Bone marrow (tissue), 2 donors: ENCODE data around the gene ANKRD35.
"Not testable (repeated sequence)": the region's sequence is repeated elsewhere in the genome, so short reads cannot be mapped to it uniquely, and the experiment has no call there.

Experiments used
- DNase-seq, 2 donors: peaks; one replicate each; lab custom pipeline; 2025; lab: John Stamatoyannopoulos, UW

The ANKRD35 gene, protein sequence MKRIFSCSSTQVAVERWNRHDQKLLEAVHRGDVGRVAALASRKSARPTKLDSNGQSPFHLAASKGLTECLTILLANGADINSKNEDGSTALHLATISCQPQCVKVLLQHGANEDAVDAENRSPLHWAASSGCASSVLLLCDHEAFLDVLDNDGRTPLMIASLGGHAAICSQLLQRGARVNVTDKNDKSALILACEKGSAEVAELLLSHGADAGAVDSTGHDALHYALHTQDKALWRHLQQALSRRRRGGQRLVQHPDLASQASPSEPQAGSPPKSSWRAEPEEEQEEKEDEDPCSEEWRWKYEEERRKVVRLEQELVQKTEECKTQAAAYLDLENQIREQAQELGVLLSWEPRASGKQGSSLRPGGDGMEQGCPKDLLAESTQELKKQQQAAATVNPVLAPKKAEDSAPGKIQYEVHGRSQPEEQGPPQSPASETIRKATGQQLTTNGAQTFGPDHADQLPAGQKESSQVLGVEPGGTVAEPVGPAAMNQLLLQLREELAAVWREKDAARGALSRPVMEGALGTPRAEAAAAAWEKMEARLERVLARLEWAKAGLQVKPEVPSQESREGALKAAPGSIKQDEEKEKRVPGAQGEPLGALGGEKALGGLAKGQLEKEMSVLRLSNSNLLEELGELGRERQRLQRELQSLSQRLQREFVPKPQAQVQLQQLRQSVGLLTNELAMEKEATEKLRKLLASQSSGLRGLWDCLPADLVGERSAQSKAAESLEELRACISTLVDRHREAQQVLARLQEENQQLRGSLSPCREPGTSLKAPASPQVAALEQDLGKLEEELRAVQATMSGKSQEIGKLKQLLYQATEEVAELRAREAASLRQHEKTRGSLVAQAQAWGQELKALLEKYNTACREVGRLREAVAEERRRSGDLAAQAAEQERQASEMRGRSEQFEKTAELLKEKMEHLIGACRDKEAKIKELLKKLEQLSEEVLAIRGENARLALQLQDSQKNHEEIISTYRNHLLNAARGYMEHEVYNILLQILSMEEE

DNA sequence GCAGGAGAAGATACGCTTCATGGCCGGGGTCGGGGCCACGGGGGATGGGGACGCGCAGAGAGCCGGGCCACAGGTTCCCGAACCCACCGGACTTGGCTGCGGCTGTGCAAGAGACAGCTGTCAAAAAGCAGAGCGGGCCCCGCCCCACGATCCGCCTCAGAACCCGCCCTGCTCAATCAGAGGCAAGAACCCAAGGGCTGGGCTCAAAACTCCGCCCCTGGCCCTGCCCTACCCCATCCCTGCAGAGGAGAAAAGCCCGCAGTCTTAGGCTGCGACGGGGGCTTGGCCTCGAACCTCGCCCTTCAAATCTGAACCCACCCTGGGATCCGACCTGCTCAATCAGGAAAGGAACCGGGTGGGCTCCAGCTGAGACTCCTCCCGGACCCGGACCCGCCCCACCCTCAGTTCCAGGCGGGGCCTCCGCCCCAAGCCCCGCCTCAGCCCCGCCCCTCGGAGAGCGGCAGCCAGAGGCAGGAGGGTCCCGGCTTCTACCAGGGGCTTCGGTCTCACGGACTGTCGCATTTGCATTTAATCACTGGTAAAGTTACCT lies at the start of gene ANKRD35:
TSS of gene ANKRD35 (minus strand) at position 129 of the 550 bp plus-strand sequence. CDS start at position 21, 108 bp downstream.
- DNase-seq = peak; percentile 55 to 67

DNA sequence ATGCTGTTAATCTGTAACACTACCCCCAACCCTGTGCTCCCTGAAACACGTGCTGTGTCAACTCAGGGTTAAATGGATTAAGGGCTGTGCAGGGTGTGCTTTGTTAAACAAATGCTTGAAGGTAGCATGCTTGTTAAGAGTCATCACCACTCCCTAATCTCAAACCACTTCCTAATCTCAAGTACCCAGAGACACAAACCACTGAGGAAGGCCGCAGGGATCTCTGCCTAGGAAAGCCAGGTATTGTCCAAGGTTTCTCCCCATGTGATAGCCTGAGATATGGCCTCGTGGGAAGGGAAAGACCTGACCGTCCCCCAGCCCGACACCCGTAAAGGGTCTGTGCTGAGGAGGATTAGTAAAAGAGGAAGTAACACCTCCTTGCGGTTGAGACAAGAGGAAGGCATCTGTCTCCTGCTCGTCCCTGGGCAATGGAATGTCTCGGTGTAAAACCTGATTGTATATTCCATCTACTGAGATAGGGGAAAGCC lies 46.9 kb upstream of the ANKRD35 start:
- DNase-seq = peak in 1 of 2 donors; percentile 68

DNA sequence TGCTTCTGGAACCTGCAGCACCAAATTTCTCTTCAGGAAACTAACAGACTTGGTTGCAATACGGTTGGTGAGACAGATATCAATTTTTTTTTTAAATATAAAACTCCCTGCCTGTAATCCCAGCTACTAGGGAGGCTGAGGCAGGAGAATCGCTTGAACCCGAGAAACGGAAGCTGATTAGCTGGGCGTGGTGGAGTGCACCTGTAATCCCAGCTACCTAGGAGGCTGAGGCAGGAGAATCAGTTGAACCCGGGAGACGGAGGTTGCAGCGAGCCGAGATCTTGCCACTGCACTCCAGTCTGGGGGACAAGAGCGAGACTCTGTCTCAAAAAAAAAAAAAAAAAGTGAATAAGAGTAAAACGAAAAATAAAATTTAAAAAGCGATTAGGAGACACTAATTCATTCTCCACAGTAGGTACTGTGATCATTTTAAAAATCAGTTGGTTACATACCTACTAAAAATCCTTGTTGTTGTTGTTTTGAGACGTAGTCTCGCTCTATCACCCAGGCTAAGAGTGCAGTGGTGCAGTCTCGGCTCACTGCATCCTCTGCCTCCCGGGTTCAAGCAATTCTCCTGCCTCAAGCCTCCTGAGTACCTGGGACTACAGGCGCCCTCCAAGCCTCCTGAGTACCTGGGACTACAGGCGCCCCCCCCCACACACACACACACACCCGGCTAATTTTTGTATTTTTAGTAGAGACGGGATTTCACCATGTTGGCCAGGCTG lies 42.4 kb upstream of the ANKRD35 start:
- no peak for DNase-seq

DNA sequence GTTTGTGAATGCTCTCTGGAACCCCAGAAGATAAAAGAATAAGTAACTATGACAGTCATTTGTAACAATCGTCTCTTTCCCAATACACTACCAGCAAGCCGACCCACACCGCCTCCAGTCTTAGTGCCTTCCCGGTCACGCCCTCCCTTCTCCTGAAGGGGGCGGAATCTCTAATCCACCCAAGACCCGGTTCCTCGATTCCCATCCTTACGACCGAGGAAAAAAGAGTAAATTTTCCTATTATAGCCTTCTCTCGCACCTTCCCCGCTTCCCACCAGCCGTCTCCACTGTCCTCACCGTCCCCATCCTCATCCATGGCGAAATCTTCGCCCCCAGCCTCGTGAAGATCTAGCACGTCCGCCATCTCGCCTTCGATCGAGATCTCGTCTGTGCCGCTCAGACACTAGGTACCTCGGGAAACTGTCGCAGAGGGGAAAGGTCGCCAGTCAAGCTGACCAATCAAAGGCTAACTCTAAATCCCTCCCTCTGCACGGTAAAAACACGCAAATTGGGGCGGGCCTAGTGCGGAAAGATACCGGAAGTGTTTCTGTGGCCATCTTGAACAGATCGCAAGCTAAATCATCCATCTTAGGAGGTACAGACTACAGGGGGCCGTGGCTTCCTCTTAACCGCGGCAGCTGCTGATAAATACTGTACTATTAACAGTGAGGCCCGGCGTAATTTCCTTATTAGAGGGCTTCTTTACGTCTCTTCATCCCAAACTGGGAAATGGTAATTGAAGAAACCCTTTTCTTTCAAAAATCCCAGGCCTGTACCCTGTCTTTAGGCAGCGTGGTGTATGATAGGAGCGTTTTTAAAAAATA lies 41.6 kb upstream of the ANKRD35 start, which contains the start of gene RBM8A:
TSS of gene RBM8A (minus strand) at position 422 of the 824 bp plus-strand sequence. CDS start at position 364, 58 bp downstream.
- peak; percentile 89 to 99 for DNase-seq

DNA sequence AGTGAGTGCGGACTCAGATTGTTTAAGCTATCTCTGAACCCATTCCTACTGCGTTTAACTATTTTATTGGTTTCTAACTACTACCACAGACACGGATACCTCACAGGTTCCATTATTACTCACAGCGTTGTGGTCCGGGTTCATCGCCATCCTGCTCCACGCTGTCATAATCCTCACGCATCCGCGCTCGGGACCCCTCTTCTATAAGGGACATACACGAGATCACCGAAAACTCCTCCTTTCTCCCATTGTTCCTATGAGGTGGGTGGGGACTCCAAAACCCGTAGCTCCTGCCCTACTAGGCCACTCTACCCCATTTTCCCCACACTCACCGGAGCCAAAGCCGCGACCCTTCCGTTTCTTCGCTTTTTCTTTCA lies 41.0 kb upstream of the ANKRD35 start:
- DNase-seq = peak in 1 of 2 donors; percentile 36

DNA sequence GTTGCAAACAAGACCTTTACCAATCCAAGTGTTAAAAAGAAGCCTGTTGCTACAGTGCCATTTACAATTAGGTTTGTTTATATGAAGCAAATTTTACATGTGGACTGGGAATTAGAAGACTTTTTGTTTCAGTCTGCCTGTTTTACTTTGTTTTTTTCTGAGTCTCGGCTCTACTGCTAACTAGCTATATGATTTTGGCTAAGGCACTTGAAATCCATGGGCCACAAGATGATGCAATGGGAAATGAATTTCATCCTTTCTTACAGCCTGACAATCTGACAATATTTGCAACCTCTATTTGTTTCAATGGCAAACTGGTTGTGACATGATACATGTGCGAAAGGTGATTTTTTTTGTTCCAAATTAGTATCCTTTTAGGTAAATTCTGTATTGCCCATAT lies 36.6 kb upstream of the ANKRD35 start:
- DNase-seq = no peak

DNA sequence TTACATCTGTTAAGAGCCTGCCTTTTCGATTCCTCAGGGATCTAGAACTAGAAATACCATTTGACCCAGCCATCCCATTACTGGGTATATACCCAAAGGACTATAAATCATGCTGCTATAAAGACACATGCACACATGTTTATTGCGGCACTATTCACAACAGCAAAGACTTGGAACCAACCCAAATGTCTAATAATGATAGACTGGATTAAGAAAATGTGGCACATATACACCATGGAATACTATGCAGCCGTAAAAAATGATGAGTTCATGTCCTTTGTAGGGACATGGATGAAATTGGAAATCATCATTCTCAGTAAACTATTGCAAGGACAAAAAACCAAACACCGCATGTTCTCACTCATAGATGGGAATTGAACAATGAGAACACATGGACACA lies 34.6 kb upstream of the ANKRD35 start:
- not testable (repeated sequence) for DNase-seq

DNA sequence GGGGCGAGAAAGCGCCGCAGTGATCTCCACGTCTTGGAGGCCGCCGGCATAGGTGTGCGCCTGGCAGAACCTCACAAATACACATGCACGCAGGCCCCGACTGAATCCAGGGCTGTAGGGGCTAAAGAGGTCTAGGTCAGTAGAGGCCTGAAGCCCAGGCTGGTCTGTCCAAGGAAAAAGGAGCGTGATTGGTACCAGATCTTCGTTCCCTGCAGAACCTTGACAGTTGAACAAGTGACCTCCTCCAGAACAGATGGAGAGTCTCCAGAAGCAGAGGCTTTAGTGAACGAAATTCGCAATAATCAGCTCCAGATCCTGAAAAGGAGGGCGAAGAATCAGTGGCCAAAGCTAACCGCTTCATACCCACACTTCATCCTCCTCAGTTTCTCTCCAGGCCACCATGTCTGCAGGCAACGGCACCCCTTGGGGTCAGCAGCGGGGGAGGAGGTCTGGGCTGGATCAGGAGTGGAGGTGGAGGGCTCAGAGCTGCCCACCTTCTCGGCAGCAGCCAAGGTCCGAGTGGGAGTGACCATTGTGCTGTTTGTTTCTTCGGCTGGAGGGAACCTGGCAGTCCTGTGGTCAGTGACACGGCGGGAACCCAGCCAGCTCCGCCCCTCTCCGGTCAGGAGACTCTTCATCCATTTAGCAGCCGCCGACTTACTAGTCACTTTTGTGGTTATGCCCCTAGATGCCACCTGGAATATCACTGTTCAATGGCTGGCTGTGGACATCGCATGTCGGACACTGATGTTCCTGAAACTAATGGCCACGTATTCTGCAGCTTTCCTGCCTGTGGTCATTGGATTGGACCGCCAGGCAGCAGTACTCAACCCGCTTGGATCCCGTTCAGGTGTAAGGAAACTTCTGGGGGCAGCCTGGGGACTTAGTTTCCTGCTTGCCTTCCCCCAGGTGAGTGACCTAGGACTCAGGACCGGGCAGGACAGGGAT lies 33.6 kb upstream of the ANKRD35 start:
- DNase-seq = no peak

DNA sequence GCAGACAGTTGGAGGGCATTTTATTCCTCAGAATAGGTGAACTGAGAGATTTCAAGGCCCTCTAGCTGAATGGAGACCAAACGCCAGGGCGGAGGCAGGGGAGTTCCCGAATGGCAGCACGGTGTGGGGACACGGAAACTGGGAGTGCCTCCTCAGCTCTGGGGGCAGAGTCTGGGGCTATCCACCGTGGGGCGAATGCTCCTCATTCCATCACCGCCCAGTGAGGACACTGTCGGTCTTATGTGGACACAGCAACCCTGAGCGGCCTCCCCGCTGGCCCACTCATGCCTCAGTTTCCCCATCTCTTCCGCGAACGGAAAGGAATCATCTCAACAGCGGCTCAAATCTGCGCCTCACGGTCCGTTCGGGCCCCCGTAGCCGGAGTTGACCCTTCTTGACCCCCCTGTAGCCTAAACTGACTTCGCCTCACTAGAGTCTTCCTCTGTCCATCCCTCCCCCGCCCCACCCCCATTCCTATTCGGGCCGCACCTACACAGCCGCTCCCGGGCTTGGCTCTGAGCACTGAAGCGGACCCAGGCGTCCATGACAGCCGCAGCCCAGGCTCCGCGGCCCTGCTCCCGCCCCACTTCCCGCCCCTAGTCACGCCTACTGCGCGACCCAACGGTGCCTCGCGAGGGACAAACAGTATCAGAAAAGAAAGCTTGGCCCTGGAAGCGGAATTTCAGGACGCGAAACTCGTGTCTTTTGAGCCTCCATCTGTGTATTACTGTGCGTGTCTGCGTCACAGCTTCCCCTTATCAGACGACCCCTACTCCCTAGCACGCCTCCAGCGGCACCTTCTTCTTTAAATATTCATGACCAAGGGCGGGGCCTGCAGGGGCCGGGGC lies 32.7 kb upstream of the ANKRD35 start, which contains the start of gene PEX11B:
TSS of gene PEX11B (minus strand) at position 574 of the 848 bp plus-strand sequence. CDS start at position 545, 29 bp downstream.
- DNase-seq = peak; percentile 77 to 98

DNA sequence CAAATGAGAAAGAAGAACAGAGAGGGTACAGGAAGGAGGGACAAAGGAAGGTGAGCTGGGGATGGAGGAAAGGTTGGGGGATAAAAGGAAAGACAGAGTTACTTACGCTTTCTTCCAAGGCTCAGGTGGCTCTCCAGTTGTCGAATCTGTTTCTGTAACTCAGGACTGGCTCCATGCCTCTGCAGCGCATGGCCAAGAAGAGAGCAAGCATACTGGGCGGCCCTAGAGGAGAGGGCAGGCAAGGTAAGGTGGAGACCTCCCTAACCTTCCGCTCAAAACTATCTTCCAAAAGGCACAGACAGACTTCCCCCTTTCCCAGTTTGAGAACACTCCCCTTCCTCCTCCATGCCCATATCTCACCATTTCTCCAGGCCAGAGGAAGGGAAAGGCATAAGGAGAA lies 31.9 kb upstream of the ANKRD35 start:
- DNase-seq = no peak

DNA sequence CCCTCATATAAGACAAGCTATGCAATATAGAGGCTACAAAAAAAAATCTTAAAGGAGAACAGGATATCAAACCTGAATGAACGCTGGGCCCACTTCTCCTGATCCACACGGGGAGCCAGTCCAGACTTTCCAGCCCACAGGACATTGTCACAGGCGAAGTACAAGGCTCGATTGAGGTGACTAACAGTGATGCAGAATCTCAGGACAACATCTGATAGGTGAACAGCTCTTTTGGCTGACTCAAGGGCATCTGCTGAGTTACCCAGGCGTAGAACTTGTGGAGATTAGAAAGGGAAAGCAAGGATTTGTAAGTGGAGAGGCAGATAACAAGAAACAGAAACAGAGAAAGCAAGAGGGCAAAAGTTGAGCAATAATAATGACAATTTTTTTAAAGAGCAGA lies 31.1 kb upstream of the ANKRD35 start:
- DNase-seq = no peak

DNA sequence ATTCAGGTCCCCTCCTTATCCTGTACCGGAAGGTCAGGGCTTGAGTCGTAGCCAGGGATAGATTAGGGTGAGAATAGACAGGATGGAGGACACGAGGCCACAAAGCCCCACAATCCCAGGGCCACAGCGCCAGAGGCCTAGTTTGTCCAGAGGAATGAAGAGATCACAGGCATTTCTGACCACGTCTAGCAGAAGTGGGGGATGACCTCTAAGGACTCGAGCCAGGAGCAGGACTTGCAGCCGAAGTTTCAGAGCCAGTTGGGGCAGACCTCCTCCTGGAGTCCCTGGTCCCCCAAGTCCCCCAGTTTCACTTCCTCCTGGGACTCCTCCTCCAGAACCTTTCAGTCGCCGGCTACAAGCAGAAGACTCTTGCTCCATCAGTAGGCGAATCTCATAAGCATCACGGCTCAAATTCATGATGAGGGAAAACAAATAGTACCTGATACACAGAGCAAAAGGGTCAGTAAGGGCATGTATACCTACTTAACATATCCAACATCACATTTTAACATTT lies 26.5 kb upstream of the ANKRD35 start:
- no peak for DNase-seq

DNA sequence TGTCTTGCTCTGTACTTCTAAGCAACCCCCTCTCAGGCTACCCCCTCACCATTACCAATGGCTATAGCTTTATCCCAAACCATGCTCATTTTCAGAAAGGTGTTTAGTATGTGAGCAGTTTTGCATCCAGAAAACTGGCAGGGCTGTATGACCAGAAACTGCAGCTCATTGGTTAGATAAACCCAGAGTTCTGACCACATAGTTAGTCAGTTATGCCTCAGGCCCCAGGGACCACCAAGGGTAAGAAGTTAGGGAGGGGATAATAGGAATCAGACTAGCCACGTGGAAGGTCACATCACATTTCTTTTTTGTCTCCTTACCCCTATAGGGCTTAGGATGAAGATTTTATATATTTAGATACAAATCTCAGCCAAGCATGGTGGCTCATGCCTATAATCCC lies 23.0 kb upstream of the ANKRD35 start:
- DNase-seq = no peak

DNA sequence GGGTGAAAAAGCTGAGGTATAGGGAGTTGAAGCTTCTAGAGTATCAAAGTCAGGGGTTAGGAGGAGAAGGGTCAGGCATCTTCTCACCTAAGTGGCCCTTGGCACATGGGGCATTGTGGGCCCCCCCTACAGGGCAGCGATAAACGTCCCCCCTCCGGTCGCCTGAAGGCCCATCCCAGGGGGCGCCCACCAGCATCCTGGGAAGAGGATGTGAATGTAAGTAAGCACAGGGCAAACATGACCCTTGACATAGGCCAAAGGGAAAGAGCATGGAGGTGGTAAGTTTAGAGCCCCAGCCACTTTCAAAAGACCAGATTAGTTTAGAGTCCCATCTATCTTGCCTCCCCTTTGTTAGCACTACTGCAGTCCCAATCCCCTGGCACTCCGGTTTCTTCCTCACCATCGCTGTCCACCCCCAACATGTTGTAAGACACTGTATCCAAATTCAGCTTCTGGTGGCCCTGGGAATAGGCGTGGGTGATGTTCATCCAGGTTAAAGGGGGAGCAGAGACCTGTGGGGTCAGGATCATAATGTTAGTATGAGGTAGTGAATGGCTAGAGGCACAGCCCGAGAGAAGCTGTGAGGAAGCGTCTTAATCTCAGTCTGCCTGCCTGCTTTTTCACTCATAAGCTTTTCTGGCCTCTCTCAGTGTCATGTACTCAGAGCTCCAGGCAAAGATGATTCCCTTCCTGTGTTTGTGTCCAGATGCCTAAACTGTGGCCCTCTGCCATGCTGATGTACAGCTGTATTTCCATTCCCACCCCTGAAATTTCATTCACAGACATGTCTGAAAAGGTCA lies 21.5 kb upstream of the ANKRD35 start:
- DNase-seq = no peak

DNA sequence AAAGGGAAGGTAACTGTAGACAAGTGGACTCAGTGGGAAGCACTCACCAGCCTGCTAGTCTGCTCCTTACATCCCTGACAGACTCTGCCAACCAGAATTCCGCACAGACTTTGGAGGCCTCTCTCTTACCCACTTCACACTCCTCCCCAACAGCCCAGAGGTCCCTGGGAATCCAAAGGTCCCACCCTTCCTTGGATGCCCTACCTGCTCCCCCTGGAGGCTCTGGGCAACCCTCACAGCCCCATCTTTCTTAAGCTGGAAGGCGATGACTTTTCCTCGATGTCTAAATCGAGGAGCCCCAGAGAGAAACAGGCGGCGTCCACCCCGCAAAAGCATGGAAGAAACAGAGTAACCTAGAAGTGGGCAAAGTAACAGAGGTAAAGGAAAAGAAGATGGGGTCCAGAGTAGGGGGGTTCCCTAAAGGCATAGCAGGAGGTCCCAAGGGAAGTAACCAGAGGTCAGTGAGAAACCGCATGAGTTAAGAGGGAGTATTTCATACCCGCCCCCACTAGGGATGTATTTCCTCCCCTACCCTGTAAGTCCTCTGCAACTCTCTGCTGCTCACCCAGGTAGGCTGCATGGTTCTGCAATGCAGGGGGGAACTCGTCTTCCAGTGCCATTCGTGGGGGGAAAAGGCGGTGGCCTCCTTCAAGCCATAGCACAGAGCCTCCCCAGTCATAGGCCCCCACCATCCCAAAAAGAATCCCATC lies 15.8 kb upstream of the ANKRD35 start:
- DNase-seq = no peak

DNA sequence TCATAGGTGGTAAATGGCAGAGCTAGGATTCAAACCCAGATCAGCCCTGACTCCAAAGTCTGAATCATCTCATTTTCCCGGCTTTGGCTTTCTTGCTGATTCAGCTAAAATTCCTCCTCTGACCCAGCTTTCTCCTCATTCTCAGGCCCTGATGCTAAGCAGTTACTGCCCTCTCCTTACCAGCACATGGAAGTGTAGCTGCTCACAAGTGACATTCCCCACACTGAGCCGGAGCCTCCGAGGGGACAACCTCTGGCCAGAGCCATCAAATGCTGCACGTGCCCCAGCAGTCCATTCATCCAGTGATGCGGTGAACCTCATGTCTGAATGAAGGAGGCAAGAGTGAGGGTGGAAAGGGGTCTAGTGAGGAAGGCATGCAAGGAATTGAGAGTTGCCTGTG lies 13.1 kb upstream of the ANKRD35 start:
- no peak for DNase-seq

DNA sequence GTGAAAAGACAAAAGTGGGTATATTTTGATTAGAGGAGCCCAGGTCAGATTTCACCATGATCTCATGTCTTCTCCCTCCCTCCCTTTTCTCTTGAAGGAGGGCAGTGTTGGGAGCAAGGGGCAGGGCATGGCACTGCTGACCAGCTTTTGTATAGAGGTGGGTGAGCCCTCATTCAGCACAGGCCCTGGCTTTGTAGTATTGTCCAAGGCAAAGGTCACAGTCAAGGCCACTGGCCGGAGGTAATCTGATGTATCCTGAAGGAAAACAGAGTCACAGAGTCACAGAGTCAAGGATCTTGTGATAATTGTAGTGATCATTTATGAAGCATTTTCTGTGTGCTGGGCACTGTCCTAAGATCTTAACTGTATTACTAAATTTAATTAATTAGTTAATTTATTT lies 12.3 kb upstream of the ANKRD35 start:
- DNase-seq = no peak
